Omental fat pad (tissue), 4 donors: ENCODE results near the gene MMEL1. TPM values are rescaled to one million over a fixed set of nuclear protein-coding genes. Genes with fewer than 3 reads are reported as not detected.

ENCODE experiments used
- ATAC-seq: fragments of 150-250 bp; one replicate; pipeline ENCODE4 v1.9.1; 2016; ENCODE audit warnings: mild to moderate bottlenecking, moderate library complexity; ENCODE audit not compliant: low FRiP score
- DNase-seq: peaks from one replicate; pipeline ENCODE4 v3.0.0-alpha.2; 2019; ENCODE audit warnings: low spot score
- total RNA-seq, 4 donors: library from RNA; depleted of rRNA; stranded (reverse); fragments of >200 nt; gene quantifications; one replicate each; pipeline ENCODE4 v1.1.0, GENCODE V29; 2016
- TF ChIP-seq, protein P1 (sequence below), 3 donors: fragments of 450-650 bp; IDR thresholded peaks; one replicate each; pipeline ENCODE4 v1.5.1; 2016 to 2017; ENCODE audit warnings: antibody characterized with exemption in 3 of 3, mild to moderate bottlenecking in 3 of 3, moderate library complexity in 2 of 3

The MMEL1 gene
- total RNA-seq, 4 donors from 2014 or later, result 1.6 to 2.4 (median 1.6) TPM; not detected in 1

DNA sequence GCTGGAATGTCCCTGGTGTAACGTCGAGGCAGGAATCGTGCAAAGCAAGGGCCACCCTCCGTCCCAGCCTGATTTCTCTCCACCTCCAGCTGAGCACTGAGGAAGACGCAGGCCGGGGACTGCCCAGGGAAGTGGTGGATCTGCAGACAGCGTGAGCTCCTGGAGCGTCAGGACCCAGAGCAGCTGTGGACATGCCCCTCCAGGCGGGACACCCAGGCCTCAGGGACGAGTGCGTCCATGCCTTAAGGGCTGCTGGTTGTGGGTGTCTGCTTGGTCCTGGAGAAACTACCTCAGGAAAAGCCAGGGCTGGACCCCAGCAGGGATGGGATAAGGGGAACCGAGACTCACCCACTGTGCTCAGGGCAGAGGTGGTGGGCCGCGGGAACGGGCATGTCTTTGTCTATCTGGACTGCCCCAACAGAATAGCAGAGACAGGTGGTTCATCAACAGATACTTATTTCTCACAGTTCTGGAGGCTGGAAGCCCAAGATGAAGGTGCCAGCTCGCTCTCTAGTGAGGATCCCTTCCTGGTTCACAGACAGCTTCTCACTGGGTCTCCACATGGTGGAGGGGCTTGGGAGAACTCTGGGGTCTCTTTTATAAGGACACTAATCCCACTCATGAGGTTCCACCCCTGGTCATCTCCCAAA is 5.8 kb upstream of the MMEL1 start:
- DNase-seq (no peak), ATAC-seq (no peak)
- TF ChIP-seq, protein P1, sequence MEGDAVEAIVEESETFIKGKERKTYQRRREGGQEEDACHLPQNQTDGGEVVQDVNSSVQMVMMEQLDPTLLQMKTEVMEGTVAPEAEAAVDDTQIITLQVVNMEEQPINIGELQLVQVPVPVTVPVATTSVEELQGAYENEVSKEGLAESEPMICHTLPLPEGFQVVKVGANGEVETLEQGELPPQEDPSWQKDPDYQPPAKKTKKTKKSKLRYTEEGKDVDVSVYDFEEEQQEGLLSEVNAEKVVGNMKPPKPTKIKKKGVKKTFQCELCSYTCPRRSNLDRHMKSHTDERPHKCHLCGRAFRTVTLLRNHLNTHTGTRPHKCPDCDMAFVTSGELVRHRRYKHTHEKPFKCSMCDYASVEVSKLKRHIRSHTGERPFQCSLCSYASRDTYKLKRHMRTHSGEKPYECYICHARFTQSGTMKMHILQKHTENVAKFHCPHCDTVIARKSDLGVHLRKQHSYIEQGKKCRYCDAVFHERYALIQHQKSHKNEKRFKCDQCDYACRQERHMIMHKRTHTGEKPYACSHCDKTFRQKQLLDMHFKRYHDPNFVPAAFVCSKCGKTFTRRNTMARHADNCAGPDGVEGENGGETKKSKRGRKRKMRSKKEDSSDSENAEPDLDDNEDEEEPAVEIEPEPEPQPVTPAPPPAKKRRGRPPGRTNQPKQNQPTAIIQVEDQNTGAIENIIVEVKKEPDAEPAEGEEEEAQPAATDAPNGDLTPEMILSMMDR (IDR thresholded peaks at IDR 0.05), result no peak

DNA sequence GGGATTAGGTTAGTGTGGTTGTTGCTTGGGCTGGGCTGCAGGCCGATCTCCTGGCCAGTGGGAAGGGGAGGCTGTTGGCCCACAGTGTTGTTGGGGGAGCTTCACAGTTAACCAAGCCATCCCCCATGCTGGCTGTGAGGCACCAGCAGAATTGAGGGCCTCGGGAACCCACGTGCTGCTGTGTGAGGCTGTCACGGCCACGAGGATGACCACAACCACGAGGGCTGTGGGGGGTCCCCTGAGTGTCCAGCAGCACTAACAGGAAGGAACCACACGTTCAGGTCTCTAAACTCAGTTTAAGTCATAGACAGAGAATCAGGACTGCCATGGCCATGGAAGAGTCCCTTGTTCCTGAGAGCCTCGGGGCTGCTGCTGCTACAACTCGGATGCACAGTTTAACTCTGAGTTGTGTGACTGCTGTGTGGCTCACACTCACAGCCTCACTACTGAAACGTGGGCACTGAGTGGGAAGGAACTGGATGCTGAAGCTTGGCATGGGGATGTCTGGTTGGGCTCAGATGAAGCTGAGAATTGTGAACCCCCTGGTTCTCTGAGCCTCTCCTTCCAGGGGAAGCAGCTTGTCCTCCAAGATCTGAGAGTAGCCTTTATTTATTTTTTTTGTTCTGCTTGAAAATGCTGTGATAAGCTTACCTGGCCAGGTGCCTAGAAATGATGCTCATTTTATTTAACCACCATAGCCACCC is 4.8 kb upstream of the MMEL1 start:
- TF ChIP-seq, protein P1 (IDR thresholded peaks at IDR 0.05), result no peak
- DNase-seq (no peak), ATAC-seq (no peak)

DNA sequence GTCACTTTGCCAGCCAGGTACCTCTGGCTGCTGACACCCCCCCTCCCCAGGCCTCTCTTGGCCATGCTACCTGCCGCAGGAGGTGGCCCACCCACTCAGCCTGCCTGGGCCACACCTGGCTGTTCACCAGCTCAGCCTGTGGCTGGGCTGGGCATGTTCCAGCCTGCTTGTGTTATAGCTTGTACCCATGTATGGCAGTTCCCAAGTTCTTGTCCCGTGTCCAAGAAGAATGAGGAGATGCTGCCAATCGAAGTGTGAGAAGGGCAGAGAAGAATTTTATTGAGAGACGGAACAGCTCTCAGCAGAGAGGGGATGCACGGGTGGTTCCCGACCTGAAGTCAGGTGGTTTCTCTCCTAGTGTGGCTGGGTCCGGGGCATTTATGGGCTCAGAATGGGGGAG is 3.9 kb upstream of the MMEL1 start:
- TF ChIP-seq, protein P1 (IDR thresholded peaks at IDR 0.05), result no peak
- ATAC-seq (no peak), DNase-seq (no peak)

DNA sequence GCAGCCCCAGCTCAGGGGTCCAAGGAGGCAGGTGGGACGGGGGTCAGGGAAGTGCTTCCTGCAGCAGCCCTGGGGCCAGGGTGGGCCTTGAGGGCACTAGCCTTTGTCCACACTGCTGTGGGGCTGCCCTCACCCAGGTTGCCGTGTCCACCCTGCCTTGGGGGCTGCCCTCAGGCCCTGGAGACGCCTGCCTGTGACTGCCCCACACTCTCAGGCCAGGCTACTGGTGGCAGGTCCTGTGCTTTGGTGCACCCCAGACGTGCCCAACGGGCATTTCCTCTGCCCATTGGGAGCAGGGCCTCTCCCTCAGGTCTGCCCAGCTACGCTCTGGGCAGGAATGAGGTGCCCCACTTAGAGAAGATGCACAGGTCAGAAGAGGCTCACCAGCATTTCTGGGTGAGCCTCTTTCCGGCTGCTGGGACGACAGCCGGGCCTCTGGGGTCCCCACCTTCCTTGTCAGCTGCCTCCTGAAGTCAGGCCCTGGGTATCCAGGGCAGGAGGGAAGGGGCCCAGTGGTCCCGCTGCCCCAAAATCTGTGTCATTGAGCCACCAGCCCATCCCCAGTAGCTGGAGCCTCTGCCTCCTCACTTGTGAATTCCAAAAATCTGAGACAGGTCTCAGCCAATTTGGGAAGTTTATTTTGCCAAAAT is 2.7 kb upstream of the MMEL1 start:
- DNase-seq (no peak), ATAC-seq (no peak)

DNA sequence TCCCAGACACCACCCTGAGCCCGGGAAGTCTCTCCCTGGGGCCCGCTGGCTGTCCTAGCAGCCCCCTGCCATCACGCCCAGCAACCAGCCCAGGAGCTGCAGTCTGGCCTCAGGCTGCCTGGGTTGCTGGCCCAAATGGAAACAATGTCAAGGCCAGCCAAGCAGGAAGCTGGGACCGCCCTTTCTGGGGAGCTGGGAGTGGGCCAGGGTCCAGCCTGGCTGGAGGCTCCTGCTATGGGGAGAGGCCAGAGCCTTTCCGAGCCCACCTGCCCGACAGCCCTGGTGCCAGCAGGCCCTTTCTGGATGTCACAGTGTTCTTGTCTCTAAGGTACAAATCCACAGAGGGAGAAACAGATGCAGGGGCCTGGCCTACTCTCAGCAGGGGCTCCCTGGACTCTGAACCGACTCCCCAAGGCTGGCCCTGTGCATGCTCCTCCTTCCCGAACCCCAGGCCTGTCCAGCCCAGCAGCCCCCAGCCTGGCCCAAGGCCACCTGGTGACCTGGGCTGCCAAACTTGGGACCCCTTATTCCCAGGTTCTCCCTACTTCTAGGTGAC is 1.2 kb upstream of the MMEL1 start:
- TF ChIP-seq, protein P1 (IDR thresholded peaks at IDR 0.05), result no peak
- ATAC-seq (no peak), DNase-seq (no peak)

More for the DNA sequence above, 2.7 kb upstream of the MMEL1 start:
- TF ChIP-seq, protein P1 (IDR thresholded peaks at IDR 0.05), result no peak

DNA sequence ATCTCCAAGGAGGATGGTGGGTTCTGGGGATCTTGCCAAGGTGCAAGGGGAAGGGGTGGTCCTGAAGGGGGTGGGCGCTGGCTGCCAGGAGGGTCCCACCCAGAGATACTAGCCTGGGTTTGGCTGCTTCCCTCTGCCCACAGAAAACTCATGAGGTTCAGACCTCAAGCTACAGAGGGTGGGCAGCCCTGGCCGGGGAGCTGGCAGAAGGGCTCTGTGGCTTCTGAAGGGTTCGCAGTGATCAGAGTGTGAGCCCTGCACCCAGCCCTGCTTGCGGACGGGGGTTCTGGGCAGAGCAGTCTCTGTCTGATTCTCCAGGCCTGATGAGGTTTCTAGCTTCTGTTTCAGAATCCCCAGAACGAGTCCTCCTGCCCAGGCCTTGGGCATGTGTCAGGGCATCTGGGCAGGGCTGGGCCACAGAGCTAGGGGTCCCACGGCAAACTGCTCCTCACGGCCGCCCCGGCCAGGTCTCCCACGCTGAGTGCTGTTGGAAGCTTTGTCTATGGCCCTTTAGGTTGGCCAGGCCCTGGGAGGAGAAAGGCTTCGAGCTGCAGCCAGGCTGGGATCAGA is 635 bp upstream of the MMEL1 start:
- DNase-seq, result no peak
- no peak for ATAC-seq
- TF ChIP-seq, protein P1 (IDR thresholded peaks at IDR 0.05), result no peak
